HG02852 (cell line): ENCODE results near the gene TIAM1.
A peak's percentile ranks its signal among the peaks of the same experiment; 100 is the strongest.

Experiments
- ATAC-seq: cut with Tn5 transposase; IDR thresholded peaks from one replicate; pipeline ENCODE4 v1.9.1; 2021; ENCODE audit warnings: mild to moderate bottlenecking, moderate library complexity; ENCODE audit not compliant: unreplicated experiment

Gene TIAM1

DNA sequence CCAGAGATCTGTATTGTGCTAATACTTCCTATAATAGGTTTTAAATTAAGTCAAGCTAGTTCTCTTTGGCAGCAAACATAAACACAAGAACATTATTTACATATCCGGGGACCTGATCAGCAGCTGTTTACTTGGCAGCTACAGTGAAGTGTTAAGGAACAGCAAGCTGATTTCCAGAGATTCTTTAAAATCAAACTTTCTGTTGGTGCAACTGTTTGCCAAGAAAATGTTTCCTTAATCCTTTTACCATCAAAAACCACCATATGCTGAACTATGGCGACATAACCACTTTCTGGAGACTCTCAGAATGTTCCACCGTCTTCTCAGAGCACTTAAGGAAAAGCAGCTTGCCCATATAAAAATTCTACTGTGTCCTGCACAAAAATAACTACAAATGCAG is 198.8 kb downstream of the TIAM1 start:
- no peak for ATAC-seq

DNA sequence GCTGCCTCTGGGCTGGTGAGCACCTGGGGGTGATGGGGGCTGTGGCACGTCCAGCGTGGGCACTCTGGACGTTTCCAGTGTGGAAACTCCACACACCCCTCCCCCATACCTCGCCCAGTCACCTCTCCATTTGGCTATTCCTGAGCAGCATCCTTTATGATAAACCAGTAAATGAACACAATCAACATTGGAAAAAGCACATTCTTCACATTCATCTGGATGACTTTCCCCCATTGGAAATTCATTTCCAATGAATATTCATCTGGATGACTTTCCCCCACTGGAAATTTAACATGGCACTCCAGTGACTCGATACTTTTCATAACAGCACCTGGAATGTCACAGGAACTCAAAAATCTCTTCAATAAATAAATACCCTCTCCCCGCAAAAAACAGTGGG is 201.0 kb downstream of the TIAM1 start:
- ATAC-seq: no peak

DNA sequence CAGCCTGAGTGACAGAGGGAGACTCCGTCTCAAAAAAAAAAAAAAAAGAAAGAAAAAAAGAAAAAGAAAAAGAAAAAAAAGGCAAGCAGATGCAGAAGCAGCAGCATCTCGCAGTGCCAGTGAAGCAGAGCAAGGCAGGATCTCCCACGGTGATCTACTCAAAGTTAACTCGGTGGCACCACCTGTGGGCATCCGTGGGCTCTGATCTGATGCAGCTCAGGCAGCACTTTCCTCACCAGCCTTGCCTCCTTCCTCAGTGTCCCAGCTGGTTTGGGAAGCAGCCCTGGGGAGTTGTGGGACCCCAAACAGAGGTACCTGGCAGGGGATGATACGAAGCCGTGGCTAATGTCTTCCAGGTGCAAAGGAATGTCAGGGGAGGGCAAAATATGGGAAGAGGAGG is 201.5 kb downstream of the TIAM1 start:
- ATAC-seq: no peak

DNA sequence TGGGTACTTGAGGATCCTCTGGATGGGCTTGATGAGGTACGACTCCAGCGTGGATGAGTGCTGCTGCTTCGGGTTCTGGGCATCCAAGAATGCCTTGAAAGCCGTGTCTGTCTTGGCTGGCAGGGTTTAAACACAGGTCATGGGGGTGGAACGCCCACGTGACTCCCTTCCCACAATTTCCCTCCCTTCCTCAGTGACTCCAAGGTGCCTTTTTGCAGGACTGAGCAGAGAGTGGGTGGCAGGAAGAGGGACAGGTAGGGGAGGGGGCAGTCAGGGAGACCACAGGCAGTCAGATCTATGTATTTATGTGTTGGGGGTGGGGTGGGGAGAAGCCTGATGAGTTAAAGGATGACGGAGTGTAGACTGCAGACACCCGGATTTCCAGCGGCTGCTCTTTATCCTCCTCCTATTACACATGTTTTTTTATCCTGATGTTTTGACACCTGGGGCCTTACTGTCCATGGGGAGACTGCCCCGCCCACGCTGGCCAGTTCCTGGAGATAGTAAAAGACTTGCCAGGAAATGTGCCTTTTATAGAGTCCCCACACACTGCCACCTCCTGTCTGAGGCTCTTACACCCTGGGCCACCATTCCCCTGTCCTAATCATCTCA is 202.6 kb downstream of the TIAM1 start:
- ATAC-seq: no peak

DNA sequence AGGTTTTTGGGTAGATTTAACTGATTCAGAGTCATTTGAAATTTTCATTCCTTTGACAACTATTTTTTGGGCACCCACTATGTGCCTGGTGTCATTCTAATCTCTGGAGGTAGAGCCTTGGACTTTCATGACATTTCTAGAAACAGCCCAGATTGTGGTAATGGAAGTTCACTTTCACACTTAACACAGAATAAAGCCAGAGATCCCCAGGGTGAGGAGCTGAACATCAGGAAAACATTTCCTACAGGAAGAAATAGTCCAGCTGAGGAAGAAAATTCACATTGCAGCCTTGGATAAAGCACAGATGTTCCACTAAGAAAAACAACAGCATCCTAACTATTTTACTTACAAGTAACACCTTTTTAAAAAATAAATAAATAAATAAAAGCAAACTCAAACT is 203.4 kb downstream of the TIAM1 start:
- no peak for ATAC-seq

DNA sequence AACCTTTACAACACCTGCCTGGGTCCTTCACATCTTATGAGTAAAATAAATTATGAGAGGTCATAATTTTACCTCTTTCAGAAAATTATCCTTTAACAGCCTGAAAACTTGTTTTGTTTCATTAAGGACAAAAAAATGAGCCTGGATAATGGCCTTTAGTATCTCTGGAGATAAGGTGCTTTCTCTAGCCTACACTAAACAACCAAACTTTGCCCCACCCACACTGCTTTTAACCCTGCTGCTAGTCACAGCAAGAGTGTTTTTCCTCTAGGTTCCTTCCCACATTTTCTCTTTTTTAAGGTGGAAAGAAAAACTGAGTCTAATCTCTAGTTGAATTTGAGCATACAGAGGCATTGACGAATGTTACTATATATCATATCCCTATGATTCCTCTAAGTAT is 204.0 kb downstream of the TIAM1 start:
- ATAC-seq: no peak

DNA sequence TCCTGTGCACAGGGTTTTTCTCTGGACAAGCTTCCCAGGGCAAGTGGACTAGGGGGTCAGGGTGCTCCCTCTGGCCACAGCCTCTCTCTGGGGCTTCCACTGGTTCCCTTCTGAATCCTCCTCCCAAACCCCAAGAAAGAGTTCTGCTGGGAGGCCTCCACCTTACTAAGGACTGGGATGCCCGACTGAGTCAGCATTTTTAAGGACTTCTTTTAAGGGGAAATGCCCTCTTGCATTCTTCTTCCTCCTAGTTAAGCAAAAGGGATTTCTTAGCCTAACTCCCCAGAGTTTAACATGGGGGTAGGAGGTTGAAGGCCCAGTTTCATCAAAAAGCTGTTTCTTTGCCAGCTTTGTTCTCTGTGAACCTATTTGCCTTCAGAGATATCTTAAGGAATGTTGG is 206.1 kb downstream of the TIAM1 start:
- ATAC-seq: no peak

DNA sequence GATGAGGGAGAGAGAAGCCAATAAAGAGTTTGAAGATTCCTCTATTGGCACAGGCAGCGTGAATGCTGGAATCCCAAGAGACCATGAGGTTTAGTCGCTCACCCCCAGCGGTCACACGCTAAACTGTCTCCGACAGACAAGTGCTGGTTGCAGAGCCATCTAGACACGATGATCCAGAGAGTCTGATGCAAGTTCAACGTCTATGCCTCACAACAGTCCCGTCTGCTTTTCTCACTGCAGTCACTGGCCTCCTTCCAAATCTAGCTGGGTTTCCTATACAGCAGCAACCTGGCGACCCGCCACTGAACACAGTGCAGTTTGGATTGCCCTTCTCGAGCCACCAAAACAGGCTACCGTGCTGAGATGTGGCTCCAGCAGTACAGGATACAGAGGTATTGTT is 207.2 kb downstream of the TIAM1 start:
- no peak for ATAC-seq

DNA sequence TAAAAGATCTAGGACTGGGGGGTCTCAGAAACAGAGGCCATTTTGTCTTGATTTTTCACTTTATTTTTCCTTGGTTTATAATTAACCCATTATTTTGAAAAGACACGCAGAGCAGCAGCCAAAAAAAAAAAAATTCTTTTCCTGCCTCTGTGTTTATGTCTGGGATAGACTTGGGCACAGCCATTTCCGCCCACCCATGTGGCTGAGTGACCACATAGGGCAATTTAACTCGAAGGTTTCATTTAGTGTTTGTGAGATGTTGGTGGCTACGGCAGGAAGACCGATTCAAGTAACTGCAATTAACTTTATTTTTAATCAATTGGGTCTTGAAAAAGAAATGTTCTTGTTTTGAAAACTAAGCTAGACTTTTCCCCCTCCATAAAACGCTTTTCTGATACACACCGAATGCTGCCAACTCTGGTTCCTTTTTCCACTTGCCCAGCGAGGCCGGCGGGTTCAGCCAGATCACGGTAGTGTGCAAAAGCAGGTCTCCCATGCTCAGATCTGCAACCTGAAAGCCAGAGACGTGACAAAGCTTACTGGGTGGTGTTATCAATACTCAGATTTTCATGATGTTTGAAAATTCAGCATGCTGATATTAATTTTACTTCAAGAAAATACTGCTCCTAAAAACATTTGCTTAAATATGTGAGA is 208.4 kb downstream of the TIAM1 start:
- no peak for ATAC-seq

DNA sequence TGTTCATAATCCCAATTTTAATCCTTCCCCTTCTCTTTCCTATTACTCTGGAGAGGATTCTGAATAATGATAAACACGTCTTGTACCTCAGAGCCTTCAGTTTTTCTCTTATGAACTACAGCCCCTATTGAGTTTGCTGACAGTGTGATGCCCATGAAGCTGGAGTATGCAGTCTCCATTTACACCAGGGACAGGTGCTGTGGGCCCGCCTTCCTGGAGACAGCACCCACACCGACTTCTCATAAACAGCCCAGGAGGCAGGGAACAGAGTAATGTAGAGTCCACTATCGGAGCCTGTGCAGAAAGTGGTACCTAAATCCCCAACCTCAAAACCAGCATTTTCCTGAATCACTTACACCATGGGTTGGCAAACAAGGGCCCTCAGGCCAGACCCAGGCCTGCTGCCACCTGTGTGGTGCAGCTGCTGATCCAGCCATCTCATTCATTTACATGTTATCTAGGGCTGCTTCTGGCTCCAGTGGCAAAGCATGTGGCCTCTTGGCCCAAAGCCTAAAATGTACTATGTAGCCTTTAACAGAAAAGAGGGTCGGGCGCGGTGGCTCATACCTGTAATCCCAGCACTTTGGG is 210.7 kb downstream of the TIAM1 start:
- ATAC-seq: no peak

DNA sequence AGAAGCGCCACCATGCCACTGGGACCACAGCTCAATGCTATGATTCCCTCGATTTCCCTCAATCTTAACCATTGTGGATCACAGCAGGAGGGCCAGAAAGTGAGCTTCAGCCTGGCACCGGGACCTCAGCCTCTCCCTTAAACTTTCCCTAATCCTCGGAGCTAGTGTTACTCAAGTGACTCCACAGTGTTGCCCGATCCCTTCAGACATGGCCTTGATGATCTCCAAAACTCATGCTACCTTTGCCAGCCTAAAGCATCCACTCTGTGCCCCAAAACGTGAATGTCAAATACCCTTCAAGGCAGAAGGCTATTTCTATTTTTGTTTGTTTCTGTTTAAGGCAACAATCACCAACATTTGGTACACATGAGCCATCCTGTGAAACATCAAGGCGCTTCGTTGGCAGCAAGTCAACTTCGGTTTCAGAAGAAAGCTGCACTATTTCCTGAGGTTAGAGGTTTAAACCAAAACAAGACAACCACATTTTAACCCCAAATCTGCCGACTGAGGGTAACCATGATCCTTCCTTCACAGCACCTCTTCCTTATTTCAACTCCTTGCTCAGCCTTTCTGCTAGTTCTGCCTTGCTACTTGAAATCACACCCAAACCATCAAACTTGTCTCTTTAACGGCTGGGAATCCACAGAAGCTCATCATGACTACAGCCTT is 211.4 kb downstream of the TIAM1 start:
- ATAC-seq: peak; percentile 70

DNA sequence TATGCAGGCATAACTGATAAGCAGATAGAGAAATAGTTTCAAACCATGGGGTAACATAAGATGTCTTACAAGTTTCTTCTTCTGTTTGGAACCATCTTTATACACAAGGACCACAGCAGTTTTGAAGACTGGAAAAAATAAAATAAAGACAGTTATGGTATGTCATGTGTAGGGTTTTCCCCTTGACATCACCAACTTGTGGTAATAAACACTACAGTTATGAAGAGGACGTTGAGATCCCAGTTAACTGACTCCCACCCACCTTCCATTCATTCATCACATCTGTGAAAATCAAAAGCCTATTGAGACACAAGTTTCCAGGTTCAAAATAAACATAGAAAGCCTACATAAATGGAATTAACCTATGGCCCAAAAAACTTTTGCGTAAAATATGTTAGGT is 213.2 kb downstream of the TIAM1 start:
- ATAC-seq: no peak

DNA sequence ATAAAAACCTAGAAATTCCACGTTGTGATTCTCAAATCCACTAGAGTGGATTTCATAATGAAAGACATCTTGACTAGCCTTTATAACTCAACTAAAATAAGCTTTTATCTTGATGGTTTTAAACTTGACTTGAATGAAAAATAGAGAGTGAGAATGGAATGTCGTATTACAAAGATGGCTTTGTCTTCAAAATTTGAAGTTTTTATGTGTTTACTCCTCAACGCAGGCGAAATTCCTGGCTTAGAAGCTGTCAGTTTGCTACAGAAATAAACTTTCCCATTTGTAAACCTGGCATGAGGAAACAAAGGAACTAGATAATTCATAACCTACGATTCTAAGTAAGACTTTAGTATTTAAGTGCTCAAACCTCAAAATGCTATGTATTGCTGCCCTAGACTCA is 215.8 kb downstream of the TIAM1 start:
- no peak for ATAC-seq

DNA sequence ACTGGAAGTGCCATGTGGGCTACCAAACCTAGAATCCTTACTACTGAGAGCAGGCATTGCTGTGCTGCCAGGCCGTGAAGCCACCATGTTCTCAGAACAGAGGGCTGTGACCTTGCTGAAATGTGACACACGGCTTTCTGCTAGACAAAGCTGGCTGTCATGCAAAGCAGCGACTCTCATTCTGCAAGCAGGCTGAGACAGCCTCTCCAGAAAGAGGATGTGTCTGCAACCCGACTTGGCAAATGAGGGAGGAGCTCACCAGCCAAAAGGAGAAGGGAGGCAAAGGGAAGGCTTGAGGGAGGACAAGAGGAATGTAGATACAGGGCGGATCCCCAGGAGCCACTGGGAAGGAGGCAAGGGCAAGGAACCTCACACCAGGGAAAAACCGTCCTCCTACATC is 220.1 kb downstream of the TIAM1 start:
- ATAC-seq: peak; percentile 66

DNA sequence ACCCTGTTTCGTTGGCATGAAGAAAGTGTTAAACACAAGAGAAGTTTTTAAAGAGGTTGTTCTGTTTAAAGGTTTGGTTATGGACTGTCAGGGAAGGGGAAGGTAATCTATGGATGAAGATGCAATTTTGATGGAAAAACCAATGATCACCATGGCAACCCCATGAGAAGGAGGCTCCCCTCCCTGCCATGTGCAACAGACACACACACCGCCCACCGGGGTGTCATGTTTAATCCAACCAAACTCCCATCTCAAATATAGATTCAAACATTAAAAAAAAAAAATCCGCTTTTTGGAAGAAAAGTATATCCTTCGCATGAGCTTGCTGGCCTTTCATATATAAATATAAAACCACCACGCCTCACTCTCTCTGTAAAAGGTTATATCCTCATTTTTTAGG is 224.9 kb downstream of the TIAM1 start:
- ATAC-seq: no peak

DNA sequence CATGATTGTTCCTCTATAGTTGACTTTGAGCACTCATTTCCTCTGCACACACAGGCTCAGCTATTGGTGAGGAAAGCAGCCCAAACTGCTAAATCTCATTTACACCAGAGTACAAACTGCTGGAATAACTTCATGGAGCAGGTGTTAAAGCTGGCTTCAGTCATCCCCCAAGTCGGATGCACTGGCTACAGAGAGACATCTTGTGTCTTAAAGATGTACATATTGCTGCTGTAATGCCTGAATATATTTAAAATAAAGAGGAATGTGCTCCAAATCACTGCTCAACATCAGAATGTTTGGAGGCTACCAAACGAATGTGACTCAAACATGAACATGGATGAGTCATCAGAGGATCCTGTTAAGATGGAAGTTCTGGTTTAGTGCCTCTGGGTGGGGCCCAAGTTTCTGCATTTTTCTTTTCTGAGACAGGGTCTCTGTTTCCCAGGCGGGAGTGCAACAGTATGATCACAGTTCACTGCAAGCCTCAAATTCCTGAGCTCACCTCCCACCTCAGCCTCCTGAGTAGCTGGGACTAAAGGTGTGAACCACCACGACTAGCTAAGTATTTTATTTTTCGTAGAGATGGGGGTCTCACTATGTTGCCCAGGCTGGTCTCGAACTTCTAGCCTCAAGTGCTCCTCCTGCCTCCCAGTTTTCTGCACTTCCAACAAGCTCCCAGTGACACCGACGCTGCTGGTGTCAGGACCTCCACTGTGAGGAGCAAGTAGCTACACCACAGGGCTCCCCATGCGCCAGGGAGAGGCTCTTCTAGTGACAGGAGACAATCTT is 226.7 kb downstream of the TIAM1 start:
- ATAC-seq: no peak

DNA sequence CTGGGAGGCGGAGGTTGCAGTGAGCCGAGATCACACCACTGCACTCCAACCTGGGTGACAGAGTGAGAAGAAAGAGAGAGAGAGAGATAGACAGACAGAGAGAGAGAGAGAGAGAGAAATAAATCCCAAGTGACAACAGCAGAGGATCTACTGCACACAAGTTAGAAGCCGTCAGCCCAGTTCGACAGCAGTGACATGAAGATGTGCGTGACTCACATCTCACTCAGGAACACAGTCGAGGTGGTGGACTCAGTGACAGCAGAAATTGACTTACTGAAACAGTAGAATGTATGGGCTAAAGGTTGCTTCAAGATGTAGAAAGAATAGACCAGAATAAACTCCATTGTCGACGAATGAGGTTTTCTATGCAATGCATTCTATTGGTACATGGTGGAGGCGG is 228.8 kb downstream of the TIAM1 start:
- ATAC-seq: no peak

DNA sequence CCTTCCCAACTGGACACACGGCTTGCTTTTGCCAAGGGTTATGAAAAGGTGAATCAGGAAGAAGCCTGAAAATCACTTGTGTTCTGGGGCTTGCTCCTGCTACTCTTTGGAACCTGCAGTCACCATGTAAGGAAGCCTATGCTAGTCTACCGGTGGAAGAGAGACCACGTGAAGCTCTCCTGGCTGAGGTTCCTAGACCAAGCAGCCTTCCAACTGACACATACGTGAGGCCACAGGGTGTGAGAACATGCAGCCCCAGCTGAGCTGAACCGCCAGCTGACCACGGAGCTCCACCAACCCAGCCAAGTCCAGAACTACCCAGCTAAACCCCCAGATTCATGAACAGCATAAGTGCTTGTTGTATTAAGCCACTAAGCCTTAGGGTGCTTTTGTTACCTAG is 233.0 kb downstream of the TIAM1 start:
- no peak for ATAC-seq

DNA sequence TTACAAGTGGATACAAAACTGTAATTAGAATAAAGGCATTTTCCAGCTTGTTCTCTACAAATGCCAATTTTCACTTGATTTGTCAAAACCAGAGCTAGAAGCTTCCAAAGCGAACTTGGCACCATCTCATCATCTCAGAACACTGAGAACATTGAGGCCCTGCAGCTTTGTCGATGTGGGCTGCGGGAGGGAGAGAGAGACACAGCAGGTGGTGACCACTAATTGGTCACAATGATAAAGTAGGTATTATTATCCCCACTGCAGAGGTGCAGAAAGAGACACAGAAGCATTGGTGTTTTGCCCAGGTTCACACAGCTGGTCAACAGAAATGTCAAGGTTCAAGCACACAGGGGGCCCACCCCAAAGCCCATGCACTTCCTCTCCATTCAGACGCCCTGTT is 233.6 kb downstream of the TIAM1 start:
- no peak for ATAC-seq

DNA sequence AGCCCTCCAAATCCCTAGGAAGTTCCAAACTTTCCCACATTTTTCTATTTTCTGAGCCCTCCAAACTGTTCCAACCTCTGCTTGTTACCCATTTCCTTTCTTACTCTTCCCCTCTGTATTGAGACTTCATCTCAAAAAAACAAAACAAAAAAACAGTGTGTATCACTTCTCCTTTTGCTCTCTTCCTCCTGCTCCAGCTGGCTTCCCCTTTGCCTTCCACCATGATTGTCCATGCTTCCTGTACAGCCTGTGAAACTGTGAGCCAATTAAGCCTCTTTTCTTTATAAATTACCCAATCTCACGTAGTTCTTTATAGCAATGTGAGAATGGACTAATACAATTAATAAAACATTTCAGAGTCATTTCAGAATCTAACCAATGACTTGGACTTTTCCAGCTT is 236.2 kb downstream of the TIAM1 start:
- ATAC-seq: no peak

DNA sequence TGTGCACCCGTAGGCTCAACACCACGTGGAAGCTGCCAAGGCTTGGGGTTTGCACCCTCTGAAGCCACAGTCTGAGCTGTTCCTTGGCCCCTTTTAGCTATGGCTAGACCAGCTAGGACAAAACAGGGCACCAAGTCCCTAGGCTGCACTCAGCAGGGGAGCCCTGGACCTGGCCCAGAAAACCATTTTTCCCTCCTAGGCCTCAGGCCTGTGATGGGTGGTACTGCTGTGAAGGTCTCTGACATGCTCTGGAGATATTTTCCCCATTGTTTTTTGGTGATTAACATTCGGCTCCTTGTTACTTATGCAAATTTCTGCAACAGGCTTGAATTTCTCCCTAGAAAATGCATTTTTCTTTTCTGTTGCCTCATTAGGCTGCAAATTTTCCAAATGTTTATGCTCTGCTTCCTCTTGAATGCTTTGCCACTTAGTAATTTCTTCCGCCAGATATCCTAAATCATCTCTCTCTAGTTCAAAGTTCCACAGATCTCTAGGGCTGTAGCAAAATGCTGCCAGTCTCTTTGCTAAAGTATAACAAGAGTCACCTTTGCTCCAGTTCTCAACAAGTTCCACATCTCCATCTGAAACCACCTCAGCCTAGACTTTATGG is 236.8 kb downstream of the TIAM1 start:
- no peak for ATAC-seq
